K562 (cell line): ENCODE data around the gene IRF1. TPM values are rescaled to one million over a fixed set of nuclear protein-coding genes. Genes with fewer than 3 reads are reported as not detected.
A peak's percentile ranks its signal among the peaks of the same experiment; 100 is the strongest.

Experiments used
- ARNT ChIP-seq, 2 experiments: fragments of 450-650 bp; IDR thresholded peaks; 2 replicates each; pipeline ENCODE4 v1.6.1; 2016; ENCODE audit warnings: mild to moderate bottlenecking in 1 of 2
- BHLHE40 ChIP-seq: IDR thresholded peaks from 2 replicates; pipeline ENCODE4 v1.6.1; 2011; ENCODE audit warnings: low read length, improper control_type of control experiment
- HCFC1 ChIP-seq: IDR thresholded peaks from 2 replicates; pipeline ENCODE4 v1.6.1; 2012; ENCODE audit warnings: low read depth, low read length, improper control_type of control experiment
- JUND ChIP-seq, 2 experiments: IDR thresholded peaks; 2 replicates in 1 of 2; 3 replicates in 1 of 2; pipeline ENCODE4 v1.6.1; 2011; ENCODE audit warnings: borderline replicate concordance in 2 of 2, low read depth in 2 of 2, low read length in 2 of 2, improper control_type of control experiment in 1 of 2, missing biosample characterization in 1 of 2, missing genetic modification characterization in 1 of 2, missing genetic modification reagents in 1 of 2
- MAZ ChIP-seq, 2 experiments: fragments of 450-650 bp in 1 of 2; sonication (generic) in 1 of 2; formaldehyde crosslinking; IDR thresholded peaks in 1 of 2; conservative IDR thresholded peaks in 1 of 2; 2 replicates each; pipeline versions ENCODE4 v1.4.0 to v1.5.0; 2020; ENCODE audit warnings: mild to moderate bottlenecking in 1 of 2, missing genetic modification reagents in 1 of 2
- polyA plus RNA-seq, 8 experiments: library from polyadenylated mRNA; depleted of rRNA in 4 of 8; stranded (reverse) in 5 of 8; unstranded in 3 of 8; fragments of >200 nt; fragmentation: Nextera tagmentation in 2 of 8; fragmentation: Illumina TruSeq in 1 of 8; extraction: Ambion mirVana in 2 of 8; extraction: Trizol in 1 of 8; gene quantifications; 2 replicates each; pipeline versions ENCODE4 v1.2.1 to v1.2.3, GENCODE V29; 2011 to 2014; ENCODE audit warnings: inconsistent platforms in 1 of 8, missing spikeins in 1 of 8
- total RNA-seq, 7 experiments: library from RNA; depleted of rRNA in 6 of 7; stranded (reverse); fragments of >200 nt in 6 of 7; fragmentation: Illumina TruSeq in 2 of 7; extraction: Trizol in 2 of 7; gene quantifications; 2 replicates each; pipeline versions ENCODE4 v1.2.1 to v1.2.3, GENCODE V29; 2011 to 2021; ENCODE audit warnings: low replicate concordance in 1 of 7
- TF ChIP-seq, protein P1 (sequence below), 2 experiments: fragments of 450-650 bp; formaldehyde crosslinking in 1 of 2; IDR thresholded peaks; 2 replicates each; pipeline versions ENCODE4 v1.4.0 to v1.6.1; 2014 to 2020; ENCODE audit warnings: mild to moderate bottlenecking in 2 of 2, borderline replicate concordance in 1 of 2, low read depth in 1 of 2
- TF ChIP-seq, protein P2 (sequence below), 3 experiments: fragments of 200-800 bp in 1 of 3; fragments of 250-450 bp in 1 of 3; fragments of 450-650 bp in 1 of 3; sonication (Bioruptor Pico) in 1 of 3; sonication (Bioruptor generic) in 1 of 3; formaldehyde crosslinking in 1 of 3; IDR thresholded peaks; 2 replicates each; pipeline versions ENCODE4 v1.6.1 to v1.8.0; 2016 to 2022; ENCODE audit warnings: mild to moderate bottlenecking in 2 of 3, missing genetic modification characterization in 2 of 3, missing compliant biosample characterization in 1 of 3, moderate library complexity in 1 of 3
- TF ChIP-seq, protein P3 (sequence below): fragments of 250-450 bp; sonication (Bioruptor Pico); IDR thresholded peaks from 2 replicates; pipeline ENCODE4 v1.8.0; 2021; ENCODE audit warnings: moderate library complexity, mild to moderate bottlenecking, inconsistent platforms
- TF ChIP-seq, protein P4 (sequence below): sonication (generic); formaldehyde crosslinking; IDR thresholded peaks from 2 replicates; pipeline ENCODE4 v1.8.1; 2023; ENCODE audit warnings: mild to moderate bottlenecking, missing genetic modification reagents

Gene IRF1
- total and polyA plus RNA-seq, 9 of the 15 experiments (the other 6 are each of a cell fraction or from before 2014, with no cell fraction given) = 1.1 to 12.3 (median 5.9) TPM

DNA sequence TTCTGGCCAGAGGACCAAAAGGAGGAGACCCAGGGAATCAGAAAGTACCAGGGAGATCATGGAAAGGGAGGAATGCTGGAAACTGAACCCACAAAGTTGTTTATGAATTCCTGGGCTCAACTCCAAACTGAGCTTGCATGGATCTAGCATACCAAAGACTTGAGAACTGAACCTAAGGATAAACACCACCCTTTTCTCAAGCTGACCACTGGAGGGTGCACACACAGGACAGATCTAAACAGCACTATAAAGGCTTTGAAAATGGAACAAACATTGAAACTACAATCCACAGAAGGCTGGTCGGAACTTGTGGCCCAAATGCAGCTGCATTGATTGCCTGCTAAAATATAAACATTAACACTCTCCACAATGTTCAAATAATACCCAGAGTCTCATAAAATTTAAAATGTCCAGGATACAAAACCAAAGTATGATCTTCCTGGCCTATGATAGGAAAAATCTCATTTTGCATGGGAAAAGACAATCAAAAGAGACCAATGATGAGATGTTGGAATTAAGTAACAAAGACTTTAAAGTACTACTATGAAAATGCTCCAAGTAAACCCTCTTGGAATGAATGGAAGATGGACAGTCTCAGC is 15.6 kb upstream of the IRF1 start (continued):
- TF ChIP-seq, protein P1, sequence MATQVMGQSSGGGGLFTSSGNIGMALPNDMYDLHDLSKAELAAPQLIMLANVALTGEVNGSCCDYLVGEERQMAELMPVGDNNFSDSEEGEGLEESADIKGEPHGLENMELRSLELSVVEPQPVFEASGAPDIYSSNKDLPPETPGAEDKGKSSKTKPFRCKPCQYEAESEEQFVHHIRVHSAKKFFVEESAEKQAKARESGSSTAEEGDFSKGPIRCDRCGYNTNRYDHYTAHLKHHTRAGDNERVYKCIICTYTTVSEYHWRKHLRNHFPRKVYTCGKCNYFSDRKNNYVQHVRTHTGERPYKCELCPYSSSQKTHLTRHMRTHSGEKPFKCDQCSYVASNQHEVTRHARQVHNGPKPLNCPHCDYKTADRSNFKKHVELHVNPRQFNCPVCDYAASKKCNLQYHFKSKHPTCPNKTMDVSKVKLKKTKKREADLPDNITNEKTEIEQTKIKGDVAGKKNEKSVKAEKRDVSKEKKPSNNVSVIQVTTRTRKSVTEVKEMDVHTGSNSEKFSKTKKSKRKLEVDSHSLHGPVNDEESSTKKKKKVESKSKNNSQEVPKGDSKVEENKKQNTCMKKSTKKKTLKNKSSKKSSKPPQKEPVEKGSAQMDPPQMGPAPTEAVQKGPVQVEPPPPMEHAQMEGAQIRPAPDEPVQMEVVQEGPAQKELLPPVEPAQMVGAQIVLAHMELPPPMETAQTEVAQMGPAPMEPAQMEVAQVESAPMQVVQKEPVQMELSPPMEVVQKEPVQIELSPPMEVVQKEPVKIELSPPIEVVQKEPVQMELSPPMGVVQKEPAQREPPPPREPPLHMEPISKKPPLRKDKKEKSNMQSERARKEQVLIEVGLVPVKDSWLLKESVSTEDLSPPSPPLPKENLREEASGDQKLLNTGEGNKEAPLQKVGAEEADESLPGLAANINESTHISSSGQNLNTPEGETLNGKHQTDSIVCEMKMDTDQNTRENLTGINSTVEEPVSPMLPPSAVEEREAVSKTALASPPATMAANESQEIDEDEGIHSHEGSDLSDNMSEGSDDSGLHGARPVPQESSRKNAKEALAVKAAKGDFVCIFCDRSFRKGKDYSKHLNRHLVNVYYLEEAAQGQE (IDR thresholded peaks at IDR 0.05; ENCODE audit: borderline replicate concordance) = peak; percentile 23; the same call in 1 of the 2 replicates
- TF ChIP-seq, protein P1 (CRISPR knock-in tag; IDR thresholded peaks at IDR 0.05; ENCODE audit: low read depth) = no peak
- TF ChIP-seq BHLHE40 (0 out of 2 replicates have a peak, but pooled peaks have one; percentile 4), MAZ (CRISPR knock-in tag; conservative IDR thresholded peaks at IDR 0.05 in 1 of 2, IDR thresholded peaks at IDR 0.05 in 1 of 2) (peak in 1 of 2 experiments; percentile 51; a peak in 2 of 4 replicates), HCFC1 (0 out of 2 replicates have a peak, but pooled peaks have one; percentile 25), ARNT (IDR thresholded peaks at IDR 0.05) (0 out of 4 replicates have a peak, but pooled peaks of 1 of the 2 experiments have one; percentile 35), JUND (IDR thresholded peaks at IDR 0.05; ENCODE audit: borderline replicate concordance, low read depth, low read length) (peak; percentile 11; the same call in 1 of the 2 replicates), JUND (tag; IDR thresholded peaks at IDR 0.05; ENCODE audit: borderline replicate concordance, low read depth, low read length) (no peak)
- TF ChIP-seq, protein P2, sequence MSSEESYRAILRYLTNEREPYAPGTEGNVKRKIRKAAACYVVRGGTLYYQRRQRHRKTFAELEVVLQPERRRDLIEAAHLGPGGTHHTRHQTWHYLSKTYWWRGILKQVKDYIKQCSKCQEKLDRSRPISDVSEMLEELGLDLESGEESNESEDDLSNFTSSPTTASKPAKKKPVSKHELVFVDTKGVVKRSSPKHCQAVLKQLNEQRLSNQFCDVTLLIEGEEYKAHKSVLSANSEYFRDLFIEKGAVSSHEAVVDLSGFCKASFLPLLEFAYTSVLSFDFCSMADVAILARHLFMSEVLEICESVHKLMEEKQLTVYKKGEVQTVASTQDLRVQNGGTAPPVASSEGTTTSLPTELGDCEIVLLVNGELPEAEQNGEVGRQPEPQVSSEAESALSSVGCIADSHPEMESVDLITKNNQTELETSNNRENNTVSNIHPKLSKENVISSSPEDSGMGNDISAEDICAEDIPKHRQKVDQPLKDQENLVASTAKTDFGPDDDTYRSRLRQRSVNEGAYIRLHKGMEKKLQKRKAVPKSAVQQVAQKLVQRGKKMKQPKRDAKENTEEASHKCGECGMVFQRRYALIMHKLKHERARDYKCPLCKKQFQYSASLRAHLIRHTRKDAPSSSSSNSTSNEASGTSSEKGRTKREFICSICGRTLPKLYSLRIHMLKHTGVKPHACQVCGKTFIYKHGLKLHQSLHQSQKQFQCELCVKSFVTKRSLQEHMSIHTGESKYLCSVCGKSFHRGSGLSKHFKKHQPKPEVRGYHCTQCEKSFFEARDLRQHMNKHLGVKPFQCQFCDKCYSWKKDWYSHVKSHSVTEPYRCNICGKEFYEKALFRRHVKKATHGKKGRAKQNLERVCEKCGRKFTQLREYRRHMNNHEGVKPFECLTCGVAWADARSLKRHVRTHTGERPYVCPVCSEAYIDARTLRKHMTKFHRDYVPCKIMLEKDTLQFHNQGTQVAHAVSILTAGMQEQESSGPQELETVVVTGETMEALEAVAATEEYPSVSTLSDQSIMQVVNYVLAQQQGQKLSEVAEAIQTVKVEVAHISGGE (CRISPR knock-in tag; IDR thresholded peaks at IDR 0.05) = no peak
- TF ChIP-seq, protein P3, sequence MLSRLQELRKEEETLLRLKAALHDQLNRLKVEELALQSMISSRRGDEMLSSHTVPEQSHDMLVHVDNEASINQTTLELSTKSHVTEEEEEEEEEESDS (CRISPR knock-in tag) = no peak
- TF ChIP-seq, protein P4, sequence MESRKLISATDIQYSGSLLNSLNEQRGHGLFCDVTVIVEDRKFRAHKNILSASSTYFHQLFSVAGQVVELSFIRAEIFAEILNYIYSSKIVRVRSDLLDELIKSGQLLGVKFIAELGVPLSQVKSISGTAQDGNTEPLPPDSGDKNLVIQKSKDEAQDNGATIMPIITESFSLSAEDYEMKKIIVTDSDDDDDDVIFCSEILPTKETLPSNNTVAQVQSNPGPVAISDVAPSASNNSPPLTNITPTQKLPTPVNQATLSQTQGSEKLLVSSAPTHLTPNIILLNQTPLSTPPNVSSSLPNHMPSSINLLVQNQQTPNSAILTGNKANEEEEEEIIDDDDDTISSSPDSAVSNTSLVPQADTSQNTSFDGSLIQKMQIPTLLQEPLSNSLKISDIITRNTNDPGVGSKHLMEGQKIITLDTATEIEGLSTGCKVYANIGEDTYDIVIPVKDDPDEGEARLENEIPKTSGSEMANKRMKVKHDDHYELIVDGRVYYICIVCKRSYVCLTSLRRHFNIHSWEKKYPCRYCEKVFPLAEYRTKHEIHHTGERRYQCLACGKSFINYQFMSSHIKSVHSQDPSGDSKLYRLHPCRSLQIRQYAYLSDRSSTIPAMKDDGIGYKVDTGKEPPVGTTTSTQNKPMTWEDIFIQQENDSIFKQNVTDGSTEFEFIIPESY (CRISPR knock-in tag) = 0 out of 2 replicates have a peak, but pooled peaks have one; percentile 12
